Nephron progenitor cell (in vitro differentiated cells): ENCODE data around the gene GRHPR.
A peak's percentile ranks its signal among the peaks of the same experiment; 100 is the strongest.
"Not testable (repeated sequence)": the region's sequence is repeated elsewhere in the genome, so short reads cannot be mapped to it uniquely, and the experiment has no call there.

ENCODE experiments used
- DNase-seq: peaks from one replicate; pipeline ENCODE4 v3.0.0; 2021
- H3K27ac Mint-ChIP-seq: 2 replicates; pipeline ENCODE4 v1.8.0; 2021; ENCODE audit warnings: mild to moderate bottlenecking, moderate library complexity, mixed read lengths
- H3K27me3 Mint-ChIP-seq: 2 replicates; pipeline ENCODE4 v1.8.0; 2021; ENCODE audit warnings: mild to moderate bottlenecking, low read depth, mixed read lengths; ENCODE audit not compliant: poor library complexity
- H3K36me3 Mint-ChIP-seq: 2 replicates; pipeline ENCODE4 v1.8.0; 2021; ENCODE audit warnings: low read depth, mixed read lengths
- H3K4me1 Mint-ChIP-seq: 2 replicates; pipeline ENCODE4 v1.8.0; 2021; ENCODE audit warnings: mixed read lengths
- H3K4me3 Mint-ChIP-seq: 2 replicates; pipeline ENCODE4 v1.8.0; 2021; ENCODE audit warnings: mild to moderate bottlenecking, moderate library complexity, mixed read lengths
- H3K9me3 Mint-ChIP-seq: 2 replicates; pipeline ENCODE4 v1.8.0; 2021; ENCODE audit warnings: mild to moderate bottlenecking, moderate library complexity, mixed read lengths
- TF ChIP-seq, protein P1 (sequence below): fragments of 200-600 bp; sonication (generic); IDR thresholded peaks from 2 replicates; pipeline ENCODE4 v1.5.0; 2021; ENCODE audit warnings: antibody characterized with exemption

GRHPR gene

DNA sequence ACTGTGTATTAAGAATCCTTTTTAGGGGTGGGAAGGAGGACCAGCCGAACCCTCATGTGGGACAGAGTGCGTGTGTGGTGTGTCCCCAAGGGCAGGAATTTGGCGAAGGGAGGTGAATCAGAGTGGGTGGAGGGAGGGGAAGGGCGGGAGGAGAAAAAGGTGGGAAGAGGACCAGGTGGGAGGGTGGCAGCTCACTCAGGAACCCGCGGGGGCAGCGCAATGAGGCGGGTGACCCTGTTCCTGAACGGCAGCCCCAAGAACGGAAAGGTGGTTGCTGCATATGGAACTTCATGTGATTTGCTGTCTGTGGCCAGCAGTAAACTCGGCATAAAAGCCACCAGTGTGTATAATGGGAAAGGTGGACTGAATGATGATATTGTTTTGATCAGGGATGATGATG, 54.4 kb downstream of the GRHPR start:
- no peak overlapping the region for H3K27ac Mint-ChIP-seq
- H3K36me3 Mint-ChIP-seq: peaks cover 6% of the 10 kb centered on the region
- DNase-seq: no peak
- H3K4me1 Mint-ChIP-seq: peaks cover 14% of the 10 kb centered on the region
- peaks cover 33% of the 10 kb centered on the region for H3K9me3 Mint-ChIP-seq
- TF ChIP-seq, protein P1, sequence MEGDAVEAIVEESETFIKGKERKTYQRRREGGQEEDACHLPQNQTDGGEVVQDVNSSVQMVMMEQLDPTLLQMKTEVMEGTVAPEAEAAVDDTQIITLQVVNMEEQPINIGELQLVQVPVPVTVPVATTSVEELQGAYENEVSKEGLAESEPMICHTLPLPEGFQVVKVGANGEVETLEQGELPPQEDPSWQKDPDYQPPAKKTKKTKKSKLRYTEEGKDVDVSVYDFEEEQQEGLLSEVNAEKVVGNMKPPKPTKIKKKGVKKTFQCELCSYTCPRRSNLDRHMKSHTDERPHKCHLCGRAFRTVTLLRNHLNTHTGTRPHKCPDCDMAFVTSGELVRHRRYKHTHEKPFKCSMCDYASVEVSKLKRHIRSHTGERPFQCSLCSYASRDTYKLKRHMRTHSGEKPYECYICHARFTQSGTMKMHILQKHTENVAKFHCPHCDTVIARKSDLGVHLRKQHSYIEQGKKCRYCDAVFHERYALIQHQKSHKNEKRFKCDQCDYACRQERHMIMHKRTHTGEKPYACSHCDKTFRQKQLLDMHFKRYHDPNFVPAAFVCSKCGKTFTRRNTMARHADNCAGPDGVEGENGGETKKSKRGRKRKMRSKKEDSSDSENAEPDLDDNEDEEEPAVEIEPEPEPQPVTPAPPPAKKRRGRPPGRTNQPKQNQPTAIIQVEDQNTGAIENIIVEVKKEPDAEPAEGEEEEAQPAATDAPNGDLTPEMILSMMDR: no peak
- H3K4me3 Mint-ChIP-seq: no peak overlapping the region
- no peaks in the 10 kb centered on the region for H3K27me3 Mint-ChIP-seq

DNA sequence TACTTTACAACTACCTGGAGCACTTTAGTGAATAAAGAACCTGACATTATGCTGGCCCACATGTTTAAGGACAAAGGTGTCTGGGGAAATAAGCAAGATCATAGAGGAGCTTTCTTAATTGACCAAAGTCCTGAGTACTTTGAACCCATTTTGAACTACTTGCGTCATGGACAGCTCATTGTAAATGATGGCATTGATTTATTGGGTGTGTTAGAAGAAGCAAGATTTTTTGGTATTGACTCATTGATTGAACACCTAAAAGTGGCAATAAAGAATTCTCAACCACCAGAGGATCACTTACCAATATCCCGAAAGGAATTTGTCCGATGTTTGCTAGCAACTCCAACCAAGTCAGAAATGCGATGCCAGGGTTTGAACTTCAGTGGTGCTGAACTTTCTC, 54.9 kb downstream of the GRHPR start:
- H3K4me3 Mint-ChIP-seq, H3K36me3 Mint-ChIP-seq, DNase-seq, H3K27me3 Mint-ChIP-seq, H3K27ac Mint-ChIP-seq: not testable (repeated sequence)
- Mint-ChIP-seq H3K4me1 (peaks cover 11% of the 10 kb centered on the region), H3K9me3 (peaks cover 30% of the 10 kb centered on the region)

DNA sequence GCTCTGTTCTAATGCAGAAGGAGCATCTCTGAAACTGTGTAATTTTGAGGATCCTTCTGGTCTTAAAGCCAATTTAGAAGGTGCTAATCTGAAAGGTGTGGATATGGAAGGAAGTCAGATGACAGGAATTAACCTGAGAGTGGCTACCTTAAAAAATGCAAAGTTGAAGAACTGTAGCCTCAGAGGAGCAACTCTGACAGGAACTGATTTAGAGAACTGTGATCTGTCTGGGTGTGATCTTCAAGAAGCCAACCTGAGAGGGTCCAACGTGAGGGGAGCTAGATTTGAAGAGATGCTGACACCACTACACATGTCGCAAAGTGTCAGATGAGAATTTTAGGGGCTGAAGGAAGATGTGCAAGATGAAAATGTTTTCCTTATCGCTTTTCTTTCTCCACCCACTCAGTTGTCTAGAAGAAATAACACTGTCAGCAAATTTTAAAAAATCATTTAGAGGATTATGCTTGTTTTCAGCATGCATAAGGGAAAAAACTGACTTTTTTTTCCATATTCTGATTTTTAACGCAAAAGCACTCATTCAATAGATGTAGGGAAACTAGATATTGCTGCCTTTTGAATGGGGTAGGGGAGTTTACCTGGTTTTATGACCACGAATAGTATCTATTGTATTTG, 55.6 kb downstream of the GRHPR start:
- peaks cover 28% of the 10 kb centered on the region for H3K9me3 Mint-ChIP-seq
- not testable (repeated sequence) for H3K36me3 Mint-ChIP-seq, DNase-seq, H3K4me1 Mint-ChIP-seq, H3K4me3 Mint-ChIP-seq, H3K27me3 Mint-ChIP-seq, H3K27ac Mint-ChIP-seq

DNA sequence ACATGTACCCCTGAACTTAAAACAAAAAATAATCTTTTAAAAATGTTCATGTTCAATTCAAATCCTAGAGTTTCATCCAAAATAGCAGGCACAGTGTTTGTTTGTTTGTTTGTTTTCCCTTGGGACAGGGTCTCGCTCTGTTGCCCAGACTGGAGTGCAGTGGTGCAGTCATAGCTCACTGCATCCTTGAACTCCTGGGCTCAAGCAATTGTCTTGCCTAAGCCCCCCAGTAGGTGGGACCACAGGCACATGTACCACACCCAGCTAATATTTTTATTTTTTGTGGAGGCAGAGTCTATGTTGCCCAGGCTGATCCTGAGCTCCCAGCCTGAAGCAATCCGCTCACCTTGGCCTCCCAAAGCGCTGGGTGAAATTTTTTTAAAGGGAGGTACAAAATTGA, 58.3 kb downstream of the GRHPR start:
- Mint-ChIP-seq H3K4me1 (peaks cover 20% of the 10 kb centered on the region), H3K9me3 (peaks cover 4% of the 10 kb centered on the region), H3K27ac (no peak overlapping the region), H3K4me3 (no peak overlapping the region), H3K27me3 (peaks cover 3% of the 10 kb centered on the region), H3K36me3 (no peaks in the 10 kb centered on the region)
- DNase-seq: peak; percentile 17
- TF ChIP-seq, protein P1: peak; percentile 21

DNA sequence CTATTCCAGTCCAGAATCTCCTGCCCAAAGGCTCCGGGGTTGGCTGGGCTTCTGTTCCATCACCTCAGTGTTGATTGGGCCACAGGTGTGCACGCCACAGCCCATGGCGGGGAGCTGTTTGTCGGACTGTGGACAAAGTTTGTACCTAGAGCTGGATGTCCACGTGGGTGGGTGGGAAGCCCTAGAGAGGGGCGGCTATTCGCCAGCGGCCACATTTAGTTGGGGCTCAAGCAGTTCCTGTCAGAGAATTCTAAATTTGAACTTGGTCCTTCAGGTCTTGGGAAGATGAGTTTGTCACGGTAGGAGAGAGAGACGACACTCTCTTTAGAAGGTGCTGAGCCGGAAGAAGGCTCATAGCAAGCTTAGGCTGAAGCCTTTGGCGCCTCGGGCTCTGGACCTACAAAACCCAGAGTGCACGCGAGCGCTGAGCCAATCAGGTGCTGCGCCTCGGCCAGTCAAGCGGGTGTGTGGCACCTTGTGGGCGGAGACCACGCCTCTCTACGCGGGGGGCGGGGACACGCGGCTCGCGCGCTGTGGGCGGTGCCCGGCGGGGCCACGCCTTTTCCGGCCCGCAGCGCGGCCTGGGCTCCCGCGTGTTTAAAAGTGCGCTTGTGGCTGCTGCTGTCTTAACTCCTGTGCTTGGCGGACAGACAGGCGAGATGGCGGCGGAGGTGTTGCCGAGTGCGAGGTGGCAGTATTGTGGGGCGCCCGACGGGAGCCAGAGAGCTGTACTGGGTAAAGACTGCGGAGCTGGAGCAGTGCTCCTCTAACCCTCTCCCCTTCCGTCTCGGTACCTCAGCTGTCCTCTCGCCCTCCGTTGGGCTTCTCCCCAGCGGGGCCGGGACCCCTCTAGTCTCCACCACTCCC, 63.1 kb downstream of the GRHPR start, which contains the start of gene POLR1E:
POLR1E (plus strand) TSS at position 560 of the 867 bp plus-strand sequence; CDS start at position 660, 100 bp downstream.
- H3K27me3 Mint-ChIP-seq: peaks cover 3% of the 10 kb centered on the region
- peak within 1 kb of the TSS; percentile 96 for H3K27ac Mint-ChIP-seq
- no peaks in the 10 kb centered on the region for H3K9me3 Mint-ChIP-seq

DNA sequence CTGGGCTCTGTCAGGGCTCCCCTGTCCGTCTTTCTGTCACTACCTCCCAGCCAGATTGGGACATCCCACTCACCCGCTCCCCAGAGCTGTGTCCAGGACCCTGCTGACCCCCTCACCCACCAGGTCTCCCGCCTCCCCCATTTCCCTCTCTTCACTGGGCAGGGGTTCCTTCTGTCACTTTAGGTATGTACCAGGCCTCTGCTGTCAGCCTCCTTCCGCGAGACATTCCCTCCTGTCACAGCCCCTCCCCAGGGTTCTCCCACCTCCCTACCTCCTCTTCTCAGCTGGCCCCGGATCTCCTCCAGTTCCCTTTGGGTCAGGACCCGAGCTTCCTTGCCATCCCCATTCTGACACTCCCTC, 63.7 kb downstream of the GRHPR start:
- no peak for DNase-seq
- H3K27me3 Mint-ChIP-seq: peaks cover 3% of the 10 kb centered on the region
- peaks cover 54% of the 10 kb centered on the region for H3K4me1 Mint-ChIP-seq
- peak overlapping the region; percentile 97 for H3K4me3 Mint-ChIP-seq
- TF ChIP-seq, protein P1: no peak
- H3K9me3 Mint-ChIP-seq: no peaks in the 10 kb centered on the region
- peak overlapping the region; percentile 96 for H3K27ac Mint-ChIP-seq
- peaks cover 23% of the 10 kb centered on the region for H3K36me3 Mint-ChIP-seq

More for the DNA sequence above, 63.1 kb downstream of the GRHPR start, which contains the start of gene POLR1E:
- H3K36me3 Mint-ChIP-seq: peaks cover 18% of the 10 kb centered on the region
- H3K4me1 Mint-ChIP-seq: peaks cover 54% of the 10 kb centered on the region
- peak; percentile 96 for DNase-seq
- TF ChIP-seq, protein P1: no peak
- peak within 1 kb of the TSS; percentile 97 for H3K4me3 Mint-ChIP-seq
